ENCODE measurements around the gene EPAS1.

DNA sequence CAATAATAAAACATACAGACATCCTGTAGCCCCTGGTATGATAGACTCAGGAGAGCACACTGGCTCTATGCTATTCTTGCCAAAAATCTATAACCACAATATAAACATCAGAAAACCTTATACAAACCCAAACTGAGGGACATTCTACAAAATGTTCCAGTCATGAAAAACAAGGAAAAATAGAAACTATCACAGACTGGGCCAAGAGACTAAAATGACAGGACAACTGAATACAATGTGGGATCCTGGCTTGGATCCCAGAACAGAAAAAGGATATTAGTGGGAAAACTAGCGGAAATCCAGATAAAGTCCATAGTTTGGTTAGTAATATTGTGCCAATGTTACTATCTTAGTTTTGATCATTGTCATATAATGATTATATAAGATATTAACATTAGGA is 29.6 kb upstream of the EPAS1 start:
- TF ChIP-seq, protein P1, sequence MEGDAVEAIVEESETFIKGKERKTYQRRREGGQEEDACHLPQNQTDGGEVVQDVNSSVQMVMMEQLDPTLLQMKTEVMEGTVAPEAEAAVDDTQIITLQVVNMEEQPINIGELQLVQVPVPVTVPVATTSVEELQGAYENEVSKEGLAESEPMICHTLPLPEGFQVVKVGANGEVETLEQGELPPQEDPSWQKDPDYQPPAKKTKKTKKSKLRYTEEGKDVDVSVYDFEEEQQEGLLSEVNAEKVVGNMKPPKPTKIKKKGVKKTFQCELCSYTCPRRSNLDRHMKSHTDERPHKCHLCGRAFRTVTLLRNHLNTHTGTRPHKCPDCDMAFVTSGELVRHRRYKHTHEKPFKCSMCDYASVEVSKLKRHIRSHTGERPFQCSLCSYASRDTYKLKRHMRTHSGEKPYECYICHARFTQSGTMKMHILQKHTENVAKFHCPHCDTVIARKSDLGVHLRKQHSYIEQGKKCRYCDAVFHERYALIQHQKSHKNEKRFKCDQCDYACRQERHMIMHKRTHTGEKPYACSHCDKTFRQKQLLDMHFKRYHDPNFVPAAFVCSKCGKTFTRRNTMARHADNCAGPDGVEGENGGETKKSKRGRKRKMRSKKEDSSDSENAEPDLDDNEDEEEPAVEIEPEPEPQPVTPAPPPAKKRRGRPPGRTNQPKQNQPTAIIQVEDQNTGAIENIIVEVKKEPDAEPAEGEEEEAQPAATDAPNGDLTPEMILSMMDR (IDR thresholded peaks at IDR 0.05), result no peak
- no peak for TF ChIP-seq POLR2AphosphoS5 (IDR thresholded peaks at IDR 0.05)

Data from breast epithelium (tissue), 3 donors.